GM18868 (cell line): ENCODE results near the gene CUEDC2.
"Not testable (repeated sequence)": the region's sequence is repeated elsewhere in the genome, so short reads cannot be mapped to it uniquely, and the experiment has no call there.

Experiments
- ATAC-seq: cut with Tn5 transposase; IDR thresholded peaks from one replicate; pipeline ENCODE4 v1.9.1; 2021; ENCODE audit warnings: mild to moderate bottlenecking, moderate library complexity; ENCODE audit not compliant: unreplicated experiment

The CUEDC2 gene

DNA sequence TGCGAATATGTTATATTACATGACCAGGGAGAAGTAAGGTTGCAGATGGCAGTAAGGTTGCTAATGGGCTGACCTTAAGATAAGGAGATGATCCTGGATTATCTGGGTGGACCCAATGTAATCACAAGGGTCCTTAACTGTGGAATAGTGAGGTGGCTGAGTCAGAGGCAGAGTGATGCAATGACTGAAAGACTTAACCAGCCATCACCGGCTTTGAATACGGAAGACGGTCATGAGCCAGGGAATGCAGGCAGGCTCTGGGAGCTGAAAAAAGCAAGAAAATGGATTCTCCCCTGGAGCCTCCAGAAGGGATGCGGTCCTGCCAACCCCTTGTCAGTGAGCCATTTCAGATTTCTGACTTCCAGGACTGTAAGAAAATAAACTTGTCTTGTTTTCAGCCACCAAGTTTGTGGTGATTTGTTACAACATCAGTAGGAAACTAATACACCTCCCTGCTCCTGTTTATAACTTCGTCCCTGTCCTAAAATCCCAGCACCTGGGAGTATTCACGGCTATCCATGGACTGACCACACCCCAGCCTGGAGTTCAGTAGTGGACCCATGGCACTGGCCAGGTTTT is 23.6 kb upstream of the CUEDC2 start:
- no peak for ATAC-seq

DNA sequence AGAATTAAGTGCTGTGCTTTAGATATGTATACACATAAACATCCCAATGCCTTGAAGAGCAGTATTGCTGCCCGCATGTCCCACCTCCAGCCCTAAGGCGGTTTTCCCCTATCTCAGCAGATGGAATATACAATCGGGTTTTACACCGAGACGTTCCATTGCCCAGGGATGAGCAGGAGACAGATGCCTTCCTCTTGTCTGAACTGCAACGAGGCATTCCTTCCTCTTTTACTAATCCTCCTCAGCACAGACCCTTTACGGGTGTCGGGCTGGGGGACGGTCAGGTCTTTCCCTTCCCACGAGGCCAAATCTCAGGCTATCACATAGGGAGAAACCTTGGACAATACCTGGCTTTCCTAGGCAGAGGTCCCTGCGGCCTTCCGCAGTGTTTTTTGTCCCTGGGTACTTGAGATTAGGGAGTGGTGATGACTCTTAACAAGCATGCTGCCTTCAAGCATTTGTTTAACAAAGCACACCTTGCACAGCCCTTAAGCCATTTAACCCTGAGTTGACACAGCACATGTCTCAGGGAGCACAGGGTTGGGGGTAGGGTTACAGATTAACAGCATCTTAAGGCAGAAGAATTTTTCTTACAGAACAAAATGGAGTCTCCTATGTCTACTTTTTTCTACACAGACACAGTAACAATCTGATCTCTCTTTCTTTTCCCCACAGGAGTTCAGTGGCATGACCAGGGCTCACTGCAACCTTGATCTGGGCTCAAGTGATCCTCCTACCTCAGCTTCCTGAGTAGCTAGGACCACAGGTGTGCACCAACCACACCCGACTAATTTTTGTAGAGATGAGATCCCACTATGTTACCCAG is 22.5 kb upstream of the CUEDC2 start:
- not testable (repeated sequence) for ATAC-seq

DNA sequence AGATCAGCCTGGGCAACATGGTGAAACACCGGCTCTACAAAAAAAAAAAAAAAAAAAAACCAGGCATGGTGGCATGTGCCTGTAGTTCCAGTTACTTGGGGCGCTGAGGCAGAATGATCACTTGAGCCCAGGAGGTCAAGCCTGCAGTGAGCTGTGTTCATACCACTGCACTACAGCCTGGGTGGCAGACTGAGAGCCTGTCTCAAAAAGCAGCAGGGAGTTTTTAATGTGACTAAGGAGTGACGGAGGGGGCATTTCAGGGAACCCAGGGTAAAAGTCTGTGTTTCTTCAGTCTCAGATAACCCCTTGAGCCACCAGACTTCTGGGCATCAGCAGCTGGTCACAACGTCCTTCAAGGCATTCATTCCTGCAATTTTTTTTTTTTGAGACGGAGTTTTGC is 21.1 kb upstream of the CUEDC2 start:
- ATAC-seq, result no peak

DNA sequence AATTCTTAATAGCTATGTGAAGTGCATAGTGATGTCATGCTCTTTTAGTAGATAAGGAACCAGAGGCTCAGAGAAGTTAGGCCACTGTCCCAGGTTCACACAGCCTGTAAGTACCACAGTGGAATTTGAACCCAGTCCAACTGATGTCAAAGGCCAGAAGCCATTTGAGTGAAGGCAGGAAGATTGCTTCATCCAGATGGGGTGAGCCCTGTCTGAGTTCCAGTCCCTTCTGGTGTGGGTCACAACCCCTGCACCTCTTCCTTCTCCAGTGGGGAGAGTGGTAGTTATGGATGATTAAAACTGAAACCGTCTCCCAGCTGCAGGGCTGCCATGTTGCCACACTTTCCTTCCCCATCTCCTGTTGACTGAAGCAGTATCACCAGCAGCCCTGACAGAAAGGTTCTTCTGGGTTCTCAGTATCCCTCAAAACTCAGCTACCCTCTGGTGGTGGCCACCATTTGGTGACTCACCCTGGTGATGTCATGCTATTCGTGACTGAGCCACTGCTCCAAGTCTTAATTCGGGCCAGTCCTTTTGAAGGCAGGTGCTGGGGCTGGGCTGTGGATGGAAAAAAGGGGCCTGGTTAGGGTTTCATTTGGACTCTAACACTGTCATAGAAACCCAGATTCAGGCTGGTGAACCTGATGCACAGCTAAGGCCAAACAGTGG is 20.4 kb upstream of the CUEDC2 start:
- ATAC-seq, result no peak

DNA sequence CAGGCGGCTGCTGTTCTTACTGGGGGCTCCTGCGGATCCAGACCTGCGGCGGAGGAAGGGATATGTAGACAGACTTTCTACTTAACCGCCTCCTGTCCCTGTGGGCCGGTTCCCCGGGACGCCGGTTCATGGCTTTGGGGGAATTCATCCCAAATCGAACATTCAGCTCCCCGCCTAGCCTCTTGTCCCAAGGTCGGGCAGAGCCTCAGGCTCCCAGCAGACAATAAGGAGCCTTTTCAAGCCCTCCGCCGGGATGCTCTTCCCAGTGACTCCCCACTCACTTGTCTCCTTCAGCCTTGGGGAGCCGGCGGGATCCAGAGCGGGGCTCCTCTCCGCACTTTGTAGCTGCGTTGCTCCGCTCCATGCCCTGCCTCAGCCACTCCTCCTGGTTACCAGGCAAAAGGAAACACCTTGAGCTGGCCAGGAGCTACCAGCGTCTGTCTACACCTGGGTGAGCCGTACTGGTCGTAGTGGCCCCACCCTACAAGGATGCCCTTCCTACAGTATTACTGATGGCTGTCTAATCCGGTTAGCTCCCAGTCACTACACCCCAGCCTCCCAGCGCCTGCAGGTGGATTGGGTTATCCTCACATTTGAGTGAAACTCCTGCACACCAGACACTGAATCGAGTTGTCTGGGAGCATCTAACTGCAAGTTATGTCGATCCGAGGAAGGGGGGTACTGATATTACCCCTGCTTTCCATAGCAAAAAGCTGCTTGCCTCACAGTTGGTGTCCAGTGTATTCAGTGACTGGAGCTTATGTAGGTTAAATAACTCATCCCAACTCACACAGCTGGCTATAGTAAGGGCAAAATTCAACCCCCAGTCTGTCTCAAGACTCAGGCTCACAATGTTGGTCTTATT is 19.0 kb upstream of the CUEDC2 start, which contains the start of gene C10orf95:
TSS of gene C10orf95 (minus strand) at position 439 of the 865 bp plus-strand sequence. CDS start 450 bp downstream, outside the sequence.
- no peak for ATAC-seq

GRCh38 chr10:102450374-102451104 is 18.2 kb upstream of the CUEDC2 start:
- peak; percentile 72 for ATAC-seq

DNA sequence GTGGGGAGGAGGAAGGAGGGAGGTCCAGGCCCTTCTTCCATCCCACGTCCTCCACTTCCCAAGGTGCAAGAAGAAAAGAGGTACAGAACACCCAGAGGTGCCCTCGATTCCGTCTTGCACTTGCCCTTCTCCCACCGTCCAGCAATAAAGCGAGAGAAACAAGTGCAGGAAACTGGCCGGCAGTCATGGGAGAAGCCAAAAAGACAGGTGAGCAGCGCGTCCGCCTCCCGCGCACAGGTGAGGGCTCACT is 17.7 kb upstream of the CUEDC2 start:
- no peak for ATAC-seq

- peak; percentile 69 for ATAC-seq
Observed at GRCh38 chr10:102449321-102450123, 17.1 kb upstream of the CUEDC2 start.

- no peak for ATAC-seq
Observed at GRCh38 chr10:102444851-102445250, 12.5 kb upstream of the CUEDC2 start.

- no peak for ATAC-seq
Observed at GRCh38 chr10:102438374-102438773, 6.0 kb upstream of the CUEDC2 start.

- ATAC-seq, result no peak
Observed at GRCh38 chr10:102437515-102437914, 5.1 kb upstream of the CUEDC2 start.

- no peak for ATAC-seq
Observed at GRCh38 chr10:102436312-102436711, 3.9 kb upstream of the CUEDC2 start.

- no peak for ATAC-seq
Observed at GRCh38 chr10:102435529-102436233, 3.3 kb upstream of the CUEDC2 start.

GRCh38 chr10:102435133-102435497 is 2.7 kb upstream of the CUEDC2 start:
- ATAC-seq, result no peak

GRCh38 chr10:102434394-102435132 is 2.2 kb upstream of the CUEDC2 start:
- no peak for ATAC-seq

GRCh38 chr10:102433619-102434046 is 1.3 kb upstream of the CUEDC2 start:
- ATAC-seq, result no peak

DNA sequence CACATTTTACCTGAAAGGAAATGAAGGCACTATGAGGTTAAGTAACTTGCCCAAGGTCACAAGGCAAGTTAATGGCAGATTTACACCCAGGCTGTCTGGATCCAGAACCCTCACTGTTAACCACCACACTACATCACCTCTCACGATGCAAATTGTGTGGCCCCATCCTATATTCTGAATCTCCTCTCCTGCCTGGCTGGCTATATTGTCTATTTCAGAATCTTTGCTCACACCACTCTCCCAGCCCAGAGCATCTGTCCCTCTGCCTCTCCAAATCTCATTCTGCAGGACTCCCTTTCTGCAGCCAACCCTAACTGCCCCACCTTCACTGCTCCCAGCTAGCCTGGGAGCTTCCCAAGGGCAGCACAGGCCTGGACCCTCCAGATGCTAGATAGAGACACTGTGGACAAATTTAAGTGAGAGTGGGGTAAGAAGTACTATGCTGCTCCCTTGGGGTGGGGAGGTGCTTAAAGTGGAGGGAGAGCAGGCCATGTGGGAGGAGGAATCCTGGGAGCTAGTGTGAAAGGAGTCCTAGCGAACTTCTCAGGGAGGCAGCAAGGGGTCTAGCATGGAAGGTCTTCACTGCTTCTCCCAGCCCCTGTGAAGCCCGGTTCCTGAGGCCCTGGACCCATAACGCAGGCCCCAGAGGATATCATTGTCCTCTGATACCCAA is 786 bp downstream of the CUEDC2 start:
- ATAC-seq, result no peak

DNA sequence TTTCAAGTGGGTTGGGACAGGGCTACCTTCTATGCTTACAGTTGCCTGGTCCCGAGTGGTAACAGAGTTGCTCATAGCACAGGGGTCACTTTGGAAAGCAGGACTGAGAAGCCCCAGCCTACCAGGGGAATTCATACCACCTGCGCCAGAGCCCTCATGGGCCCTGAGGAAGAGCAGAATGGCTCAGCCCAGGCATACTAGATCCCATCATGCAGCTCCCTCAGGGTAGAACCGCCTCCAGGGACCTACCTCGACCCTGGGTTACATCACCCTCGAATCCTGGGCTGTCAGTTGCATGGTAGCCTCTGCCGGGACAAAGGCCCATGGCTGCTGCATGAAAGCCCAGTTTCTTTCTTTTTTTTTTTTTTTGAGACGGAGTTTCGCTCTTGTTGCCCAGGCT is 2.9 kb downstream of the CUEDC2 start:
- no peak for ATAC-seq
